AG04450 (cell line): ENCODE measurements around the gene ZNF668. TPM values are rescaled to one million over a fixed set of nuclear protein-coding genes. Genes with fewer than 3 reads are reported as not detected.

ENCODE experiments used
- CTCF ChIA-PET: fragments of 300-600, 350-600 bp; formaldehyde crosslinking; extraction: SDS; loops from one replicate; lab custom pipeline; 2022; ENCODE audit warnings: antibody characterized with exemption, inconsistent platforms; lab: Charles Lee
- POLR2A ChIA-PET: fragments of 350-600 bp; formaldehyde crosslinking; extraction: SDS; loops from one replicate; lab custom pipeline; 2021; ENCODE audit warnings: antibody characterized with exemption, inconsistent platforms; lab: Yijun Ruan, JAX
- DNase-seq: peaks from one replicate; pipeline ENCODE4 v3.0.0-alpha.2; 2011; ENCODE audit warnings: low read depth, low spot score
- H3K27ac ChIP-seq: one replicate; pipeline ENCODE4 v1.5.1; 2012; ENCODE audit warnings: low read depth, low read length, control low read depth
- H3K27me3 ChIP-seq: one replicate; pipeline ENCODE4 v1.6.0; 2012; ENCODE audit warnings: low read length; ENCODE audit not compliant: control insufficient read depth, insufficient read depth
- H3K4me3 ChIP-seq: 2 replicates; pipeline ENCODE4 v1.5.1; 2011; ENCODE audit warnings: mild to moderate bottlenecking, low read depth, low read length, control low read depth
- H3K9me3 ChIP-seq: 2 replicates; pipeline ENCODE4 v1.5.1; 2012; ENCODE audit warnings: low read length; ENCODE audit not compliant: control insufficient read depth, insufficient read depth
- polyA plus RNA-seq: library from polyadenylated mRNA; depleted of rRNA; stranded (reverse); fragments of >200 nt; gene quantifications from 2 replicates; pipeline ENCODE4 v1.2.3, GENCODE V29; 2011
- TF ChIP-seq, protein P1 (sequence below): IDR thresholded peaks from 2 replicates; pipeline ENCODE4 v1.5.1; 2011; ENCODE audit warnings: low read depth, low read length, control low read depth, inconsistent platforms

ZNF668 gene
- polyA plus RNA-seq, 1 experiment = 5.9 TPM

- no peak overlapping the region for H3K27ac ChIP-seq
- CTCF ChIA-PET = no interaction called here
- TF ChIP-seq, protein P1, sequence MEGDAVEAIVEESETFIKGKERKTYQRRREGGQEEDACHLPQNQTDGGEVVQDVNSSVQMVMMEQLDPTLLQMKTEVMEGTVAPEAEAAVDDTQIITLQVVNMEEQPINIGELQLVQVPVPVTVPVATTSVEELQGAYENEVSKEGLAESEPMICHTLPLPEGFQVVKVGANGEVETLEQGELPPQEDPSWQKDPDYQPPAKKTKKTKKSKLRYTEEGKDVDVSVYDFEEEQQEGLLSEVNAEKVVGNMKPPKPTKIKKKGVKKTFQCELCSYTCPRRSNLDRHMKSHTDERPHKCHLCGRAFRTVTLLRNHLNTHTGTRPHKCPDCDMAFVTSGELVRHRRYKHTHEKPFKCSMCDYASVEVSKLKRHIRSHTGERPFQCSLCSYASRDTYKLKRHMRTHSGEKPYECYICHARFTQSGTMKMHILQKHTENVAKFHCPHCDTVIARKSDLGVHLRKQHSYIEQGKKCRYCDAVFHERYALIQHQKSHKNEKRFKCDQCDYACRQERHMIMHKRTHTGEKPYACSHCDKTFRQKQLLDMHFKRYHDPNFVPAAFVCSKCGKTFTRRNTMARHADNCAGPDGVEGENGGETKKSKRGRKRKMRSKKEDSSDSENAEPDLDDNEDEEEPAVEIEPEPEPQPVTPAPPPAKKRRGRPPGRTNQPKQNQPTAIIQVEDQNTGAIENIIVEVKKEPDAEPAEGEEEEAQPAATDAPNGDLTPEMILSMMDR = no peak
- POLR2A ChIA-PET = interaction anchor here (0.6 kb wide), 1 partner anchor 9 kb away, joined by 4 read pairs; no protein-coding TSS in a partner anchor
- no peak overlapping the region for H3K4me3 ChIP-seq
- DNase-seq = no peak
- H3K9me3 ChIP-seq = no peaks in the 10 kb centered on the region; the same call in 1 of the 2 replicates
- H3K27me3 ChIP-seq = no peaks in the 10 kb centered on the region
Observed at GRCh38 chr16:31036691-31037090, 37.3 kb downstream of the ZNF668 start.

GRCh38 chr16:31033709-31034492 lies 40.1 kb downstream of the ZNF668 start:
- no peaks in the 10 kb centered on the region for H3K27me3 ChIP-seq
- peak overlapping the region; percentile 100 for H3K4me3 ChIP-seq
- TF ChIP-seq, protein P1 = no peak
- DNase-seq = peak; percentile 48
- H3K9me3 ChIP-seq = no peaks in the 10 kb centered on the region; the same call in 1 of the 2 replicates
- ChIA-PET CTCF (no interaction called here), POLR2A (interaction anchor here (0.7 to 1.6 kb wide), 5 partner anchors 11 to 438 kb away, joined by 3 to 13 read pairs (median 3); partner anchors contain the start of genes ZNF646 and ZNF668)
- H3K27ac ChIP-seq = peak overlapping the region; percentile 57

- peak within 1 kb of the TSS; percentile 96 for H3K27ac ChIP-seq
- DNase-seq = peak; percentile 94
- H3K27me3 ChIP-seq = no peaks in the 10 kb centered on the region
- H3K4me3 ChIP-seq = peak within 1 kb of the TSS; percentile 100
- CTCF ChIA-PET = no interaction called here
- H3K9me3 ChIP-seq = no peaks in the 10 kb centered on the region; the same call in 1 of the 2 replicates
- TF ChIP-seq, protein P1 = no peak
- POLR2A ChIA-PET = interaction anchor here (0.7 to 1.6 kb wide), 5 partner anchors 12 to 439 kb away, joined by 3 to 13 read pairs (median 3); partner anchors contain the start of genes ZNF646 and ZNF668
Observed at GRCh38 chr16:31032736-31033708, 41.0 kb downstream of the ZNF668 start, which contains the start of gene STX4. TSS of gene STX4 (plus strand) at chr16:31033558. CDS start at chr16:31033806, 248 bp downstream.

DNA sequence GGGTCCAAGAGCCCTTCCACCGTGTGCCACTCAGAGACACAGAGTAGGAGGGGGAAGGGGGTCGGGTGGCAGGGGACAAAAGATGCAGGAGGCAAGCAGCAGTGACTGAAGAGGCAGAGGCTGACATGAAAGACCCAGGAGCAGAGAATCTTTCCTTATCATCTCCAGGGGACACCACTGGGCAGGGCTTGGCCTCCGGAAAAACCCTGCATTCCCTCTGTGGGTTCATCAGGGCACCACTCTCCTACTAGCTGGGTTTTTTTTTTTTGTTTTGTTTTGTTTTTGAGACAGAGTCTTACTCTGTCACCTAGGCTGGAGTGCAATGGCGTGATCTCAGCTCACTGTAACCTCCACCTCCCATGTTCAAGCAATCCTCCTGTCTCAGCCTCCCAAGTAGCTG lies 42.8 kb downstream of the ZNF668 start:
- Histone ChIP-seq H3K4me3 (no peak overlapping the region), H3K27me3 (no peaks in the 10 kb centered on the region), H3K9me3 (no peaks in the 10 kb centered on the region; the same call in 1 of the 2 replicates), H3K27ac (no peak overlapping the region)
- POLR2A ChIA-PET = no interaction called here
- no peak for DNase-seq
- CTCF ChIA-PET = no interaction called here
- TF ChIP-seq, protein P1 = no peak
